Motor neuron (in vitro differentiated cells): ENCODE results near the gene CLMP. TPM values are rescaled to one million over a fixed set of nuclear protein-coding genes. Genes with fewer than 3 reads are reported as not detected.
A peak's percentile ranks its signal among the peaks of the same experiment; 100 is the strongest.
"Not testable (repeated sequence)": the region's sequence is repeated elsewhere in the genome, so short reads cannot be mapped to it uniquely, and the experiment has no call there.

Source experiments
- ATAC-seq, 8 experiments: fragments of 200-7000 bp; cut with Tn5 transposase; replicated peaks in 6 of 8; 2 replicates each; pipeline ENCODE4 v1.8.0; 2021; ENCODE audit warnings: mild to moderate bottlenecking in 8 of 8, moderate library complexity in 8 of 8
- H3K27ac ChIP-seq, 2 donors: fragments of 250-450 bp; sonication (Bioruptor Pico); 2 replicates each; pipeline ENCODE4 v1.9.0; 2021; ENCODE audit warnings: antibody characterized with exemption in 2 of 2, mild to moderate bottlenecking in 2 of 2, moderate library complexity in 1 of 2
- H3K4me1 ChIP-seq, 2 donors: fragments of 250-450 bp; sonication (Bioruptor Pico); replicated peaks in 1 of 2; 2 replicates each; pipeline ENCODE4 v1.6.1; 2021; ENCODE audit warnings: antibody characterized with exemption in 2 of 2, mild to moderate bottlenecking in 2 of 2, moderate library complexity in 1 of 2
- H3K4me3 ChIP-seq, 5 donors: fragments of 250-450 bp; sonication (Bioruptor Pico); 2 replicates each; pipeline ENCODE4 v1.9.0; 2021; ENCODE audit warnings: antibody characterized with exemption in 5 of 5, mild to moderate bottlenecking in 5 of 5, moderate library complexity in 4 of 5
- WGBS, 10 experiments: fragments of 450-650 bp; shearing (Covaris generic); methylation state at CpG; one replicate each; pipeline ENCODE4 v1.0.0; 2022; 5-methylcytosine and 5-hydroxymethylcytosine counted together
- in situ Hi-C, 9 experiments: fragments of 400-800 bp; cut with MboI; loops; one replicate each; pipeline ENCODE4 v1.15.0; 2021; ENCODE audit warnings: low sequenced_read_pairs in 9 of 9, low pct_unique_long_range_greater_than_20kb in 2 of 9; ENCODE audit not compliant: unreplicated experiment in 9 of 9
- total RNA-seq, 8 experiments: library from RNA; unstranded; fragments of 300-600 nt; gene quantifications; 2 replicates each; pipeline versions ENCODE4 v1.2.3 to v1.2.4, GENCODE V29; 2022

CLMP gene
- total RNA-seq, 8 experiments from 2014 or later = 2.1 to 21.4 (median 14.1) TPM

DNA sequence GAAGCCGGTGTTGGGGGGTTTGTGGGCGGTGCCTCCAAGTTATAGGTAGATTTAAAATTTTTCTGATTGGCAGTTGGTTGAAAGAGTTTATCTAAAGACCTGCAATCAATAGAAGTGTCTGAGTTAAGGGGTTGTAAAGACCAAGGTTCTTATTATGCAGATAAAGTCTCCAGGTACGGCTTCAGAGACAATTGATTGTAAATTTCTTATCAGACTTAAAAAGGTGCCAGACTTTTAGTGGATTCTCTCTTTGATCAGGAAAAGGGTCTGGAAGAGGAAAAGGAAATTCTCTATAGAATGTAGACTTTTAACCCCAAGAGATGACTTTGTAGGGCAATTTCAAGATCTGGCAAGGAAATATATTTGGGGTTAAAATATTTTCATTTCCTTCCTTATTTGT lies 25.2 kb downstream of the CLMP start:
- peaks cover 9 to 12% of the 10 kb centered on the region in 2 donors for H3K4me1 ChIP-seq
- ATAC-seq = no peak
- no peak overlapping the region for H3K27ac ChIP-seq
- 67 to 100% (median 100%) methylated on average over 1 to 3 of the region's 3 CpGs; no CpG with 5 or more reads in 1 of the 10 experiments for WGBS, 10 experiments
- H3K4me3 ChIP-seq = no peak overlapping the region
- in situ Hi-C loops = no loop called here

DNA sequence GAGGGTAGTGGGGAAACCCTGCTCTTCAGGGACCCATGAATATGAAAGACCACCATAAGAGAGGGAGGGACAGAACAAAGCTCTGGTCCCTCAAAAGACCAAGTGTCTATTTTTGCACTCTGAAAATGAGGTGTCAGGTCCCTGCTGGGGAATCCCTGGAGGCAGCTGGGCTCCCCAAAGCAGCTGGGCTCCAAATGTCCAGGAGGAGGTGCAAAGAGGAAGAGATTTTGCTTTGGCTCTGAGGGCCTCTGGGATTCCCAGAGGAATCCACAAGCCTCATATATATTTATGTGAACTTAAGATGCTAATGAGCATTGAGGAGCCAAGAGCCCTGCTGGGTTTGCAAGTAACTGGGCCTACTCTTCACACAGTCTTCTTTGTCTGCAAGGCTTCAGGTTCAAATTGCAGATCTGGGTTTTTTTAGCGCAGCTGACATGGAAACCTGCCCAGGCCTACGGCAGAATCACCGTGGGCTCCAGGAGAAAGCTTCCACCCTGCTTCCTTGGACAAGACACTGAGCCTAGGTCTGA lies 26.0 kb downstream of the CLMP start:
- Histone ChIP-seq H3K4me3 (no peak overlapping the region), H3K4me1 (peaks cover 1 to 10% of the 10 kb centered on the region in 2 donors), H3K27ac (no peak overlapping the region)
- WGBS, 10 experiments = 20 to 67% methylated on average over 1 of the region's 3 CpGs; no CpG with 5 or more reads in 8 of the 10 experiments
- no peak for ATAC-seq
- in situ Hi-C loops = no loop called here

DNA sequence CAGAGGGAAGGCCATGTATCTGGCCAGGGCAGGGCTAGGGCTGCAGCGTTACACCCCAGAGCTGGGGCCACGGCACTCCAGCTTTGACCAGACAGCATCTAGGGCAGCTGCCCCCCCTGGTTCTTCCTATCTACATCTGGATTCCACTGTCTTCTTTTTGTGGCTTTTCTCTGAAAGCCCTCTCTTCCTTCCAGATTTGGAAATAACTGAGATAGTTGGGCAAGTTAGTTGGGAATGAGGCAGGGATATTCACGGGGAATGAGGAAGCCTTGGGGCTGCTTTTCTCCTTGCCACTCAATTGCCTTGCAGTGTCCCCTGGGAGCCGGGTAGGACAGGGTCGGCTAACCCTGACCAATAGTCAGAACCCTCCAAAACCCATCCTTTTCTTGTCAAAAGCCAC lies 26.8 kb downstream of the CLMP start:
- Histone ChIP-seq H3K4me3 (no peak overlapping the region), H3K4me1 (peaks cover 0 to 10% of the 10 kb centered on the region in 2 donors), H3K27ac (no peak overlapping the region)
- 40 to 100% (median 82%) methylated on average over 1 to 5 of the region's 5 CpGs; no CpG with 5 or more reads in 2 of the 10 experiments for WGBS, 10 experiments
- in situ Hi-C loops = no loop called here
- ATAC-seq = no peak

DNA sequence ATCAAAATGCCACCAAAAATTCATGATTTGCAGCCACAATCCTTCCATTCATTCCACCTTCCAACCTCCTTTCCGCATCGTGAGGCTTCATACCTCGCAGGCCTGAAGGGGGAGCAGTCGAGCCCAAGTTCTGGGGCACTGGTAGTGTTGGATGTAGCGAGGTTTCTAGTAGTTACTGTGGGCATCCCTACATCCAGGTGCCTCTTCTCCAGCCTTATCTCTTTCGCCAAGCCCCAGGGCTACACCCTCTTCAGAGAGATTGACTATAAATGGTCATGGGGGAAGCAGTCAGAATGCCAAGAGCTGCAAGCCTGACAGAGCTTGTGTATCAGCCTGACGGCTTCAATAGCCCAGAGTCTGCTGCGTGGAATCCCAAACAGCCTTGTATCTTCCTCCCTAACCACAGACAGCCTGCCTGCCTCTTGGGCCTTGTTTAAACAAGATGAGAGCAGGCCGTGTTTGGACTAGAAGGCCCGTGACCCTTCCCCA lies 28.9 kb downstream of the CLMP start:
- WGBS, 10 experiments = 20 to 100% (median 63%) methylated on average over 1 to 8 of the region's 10 CpGs; no CpG with 5 or more reads in 1 of the 10 experiments
- Histone ChIP-seq H3K4me1 (peaks cover 7 to 10% of the 10 kb centered on the region in 2 donors), H3K4me3 (no peak overlapping the region), H3K27ac (no peak overlapping the region)
- in situ Hi-C loops = no loop called here
- peak in 3 of 8 experiments; percentile 41 to 63 (median 49) for ATAC-seq

DNA sequence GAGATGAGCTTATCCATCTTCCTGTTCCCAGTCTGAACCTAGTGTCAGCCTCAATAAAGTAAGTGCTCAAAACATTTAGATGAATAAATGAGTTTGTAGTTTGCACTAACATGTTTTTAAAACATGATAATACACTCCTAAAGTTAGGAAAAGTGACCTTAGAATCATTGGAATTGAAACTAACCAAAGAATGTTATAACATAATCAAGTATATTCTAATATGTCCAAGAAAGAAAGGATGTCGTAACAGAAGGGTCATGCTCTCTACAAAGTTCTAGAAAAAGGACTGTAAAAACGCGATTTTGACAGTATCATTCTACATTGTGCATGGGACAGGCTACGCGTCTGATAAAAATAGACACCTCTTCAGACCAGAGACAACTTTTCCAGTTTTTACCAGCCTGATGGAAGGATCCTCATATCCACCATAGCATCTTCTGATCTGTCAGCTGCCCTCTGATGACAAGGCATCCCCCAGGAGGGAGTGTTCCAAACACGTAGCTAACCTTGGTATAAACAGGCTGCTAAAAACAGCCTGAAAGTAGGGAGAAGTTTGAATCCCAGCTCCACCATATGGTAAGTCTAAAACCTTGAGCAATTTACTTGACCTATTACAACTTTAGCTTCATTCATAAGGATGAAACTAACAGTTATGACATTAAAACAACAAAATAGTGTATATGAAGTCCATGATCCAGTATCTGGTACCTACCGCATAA lies 30.2 kb downstream of the CLMP start:
- in situ Hi-C loops = no loop called here
- H3K27ac ChIP-seq = no peak overlapping the region
- 72 to 100% (median 93%) methylated on average over 1 to 7 of the region's 7 CpGs for WGBS, 10 experiments

DNA sequence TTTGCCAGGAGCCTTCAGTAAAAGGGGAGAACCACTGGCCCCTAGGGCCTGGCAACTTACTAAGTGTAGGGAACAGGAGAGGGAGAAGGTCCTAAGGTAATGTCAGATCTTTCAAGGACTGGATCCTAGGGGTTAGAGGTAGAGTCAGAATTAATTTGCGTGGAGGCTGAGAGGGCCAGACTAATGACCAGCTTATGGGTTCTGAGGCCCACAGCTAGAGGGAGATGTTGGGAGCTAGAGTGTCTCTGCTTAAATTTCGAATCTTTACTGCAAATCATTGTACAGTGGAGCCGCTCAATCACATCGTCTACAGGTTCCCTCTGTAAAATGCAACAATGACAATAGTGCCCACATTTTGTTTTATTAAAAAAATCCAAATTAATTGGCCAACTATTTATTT lies 31.4 kb downstream of the CLMP start:
- H3K4me1 ChIP-seq = peaks cover 9 to 14% of the 10 kb centered on the region in 2 donors
- in situ Hi-C loops = no loop called here
- H3K27ac ChIP-seq = no peak overlapping the region
- no peak overlapping the region for H3K4me3 ChIP-seq
- no peak for ATAC-seq
- 75 to 100% (median 95%) methylated on average over 1 to 4 of the region's 4 CpGs; no CpG with 5 or more reads in 3 of the 10 experiments for WGBS, 10 experiments

More for the DNA sequence above, 30.2 kb downstream of the CLMP start:
- peaks cover 7 to 10% of the 10 kb centered on the region in 2 donors for H3K4me1 ChIP-seq
- H3K4me3 ChIP-seq = no peak overlapping the region
- ATAC-seq = no peak

DNA sequence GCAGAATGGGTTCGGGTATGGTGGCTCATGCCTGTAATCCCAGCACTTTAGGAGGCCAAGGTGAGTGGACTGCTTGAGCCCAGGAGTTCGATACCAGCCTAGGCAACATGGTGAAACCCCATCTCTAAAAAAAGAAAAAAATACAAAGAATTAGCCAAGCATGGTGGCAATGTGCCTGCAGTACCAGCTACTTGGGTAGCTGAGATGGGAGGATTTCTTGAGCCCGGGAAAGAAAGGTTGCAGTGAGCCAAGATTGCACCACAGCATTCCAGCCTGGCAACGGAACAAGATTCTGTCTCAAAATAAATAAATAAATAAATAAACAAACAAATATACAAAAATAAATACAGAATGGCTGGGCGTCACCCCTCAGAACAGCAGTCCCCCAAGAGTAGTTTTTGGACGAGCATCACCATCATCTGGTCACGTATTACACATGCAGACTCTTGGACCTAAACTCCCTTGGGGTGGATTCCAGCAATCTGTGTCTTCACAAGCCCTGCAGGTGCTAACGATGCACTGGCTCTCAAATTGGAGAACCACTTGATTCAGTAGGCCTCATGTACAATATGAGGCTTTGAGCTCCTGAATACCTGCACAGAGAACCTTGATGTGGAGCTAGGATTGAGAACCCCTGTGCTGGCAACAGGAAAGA lies 33.5 kb downstream of the CLMP start:
- ATAC-seq = no peak
- WGBS, 10 experiments = 22 to 100% (median 90%) methylated on average over 1 to 8 of the region's 8 CpGs; no CpG with 5 or more reads in 1 of the 10 experiments
- Histone ChIP-seq H3K27ac (no peak overlapping the region), H3K4me3 (no peak overlapping the region), H3K4me1 (peaks cover 18 to 22% of the 10 kb centered on the region in 2 donors)
- in situ Hi-C loops = no loop called here

DNA sequence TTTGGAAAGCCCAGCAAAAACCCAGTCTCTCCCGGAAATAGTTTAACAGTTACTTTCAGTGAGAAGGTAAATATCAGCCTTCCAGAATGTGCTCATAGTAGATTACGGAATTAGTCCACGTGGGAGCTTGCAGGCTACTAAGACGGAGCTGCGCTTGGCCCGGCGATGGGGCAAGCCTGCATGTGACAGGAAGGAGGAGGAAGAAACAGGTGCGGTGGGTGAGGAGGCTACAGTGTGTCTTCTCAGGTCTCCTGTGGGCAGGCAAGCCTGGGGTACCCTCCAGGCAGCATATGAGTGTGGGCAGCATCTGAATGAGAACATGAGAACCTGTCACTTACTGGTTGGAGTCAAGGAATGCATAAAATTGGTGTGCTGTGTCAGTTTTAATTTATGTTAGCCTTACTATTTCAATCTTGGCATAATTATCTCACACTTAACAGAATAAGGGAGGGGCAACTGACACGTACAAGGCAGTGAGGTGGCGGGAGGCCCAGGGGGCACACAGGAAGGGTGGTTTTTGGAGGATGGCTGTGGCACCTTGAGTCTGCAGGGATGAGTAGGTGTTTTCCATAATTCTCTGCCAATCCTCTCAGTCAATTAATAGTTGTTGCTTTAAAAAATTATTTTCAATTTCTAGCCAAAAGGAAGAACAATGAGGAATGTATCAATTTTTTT lies 35.7 kb downstream of the CLMP start:
- in situ Hi-C loops = no loop called here
- Histone ChIP-seq H3K4me1 (peaks cover 11 to 22% of the 10 kb centered on the region in 2 donors), H3K27ac (peak overlapping the region in 1 of 2 donors; percentile 31), H3K4me3 (no peak overlapping the region)
- 86 to 100% (median 89%) methylated on average over 1 to 10 of the region's 10 CpGs for WGBS, 10 experiments
- no peak for ATAC-seq

DNA sequence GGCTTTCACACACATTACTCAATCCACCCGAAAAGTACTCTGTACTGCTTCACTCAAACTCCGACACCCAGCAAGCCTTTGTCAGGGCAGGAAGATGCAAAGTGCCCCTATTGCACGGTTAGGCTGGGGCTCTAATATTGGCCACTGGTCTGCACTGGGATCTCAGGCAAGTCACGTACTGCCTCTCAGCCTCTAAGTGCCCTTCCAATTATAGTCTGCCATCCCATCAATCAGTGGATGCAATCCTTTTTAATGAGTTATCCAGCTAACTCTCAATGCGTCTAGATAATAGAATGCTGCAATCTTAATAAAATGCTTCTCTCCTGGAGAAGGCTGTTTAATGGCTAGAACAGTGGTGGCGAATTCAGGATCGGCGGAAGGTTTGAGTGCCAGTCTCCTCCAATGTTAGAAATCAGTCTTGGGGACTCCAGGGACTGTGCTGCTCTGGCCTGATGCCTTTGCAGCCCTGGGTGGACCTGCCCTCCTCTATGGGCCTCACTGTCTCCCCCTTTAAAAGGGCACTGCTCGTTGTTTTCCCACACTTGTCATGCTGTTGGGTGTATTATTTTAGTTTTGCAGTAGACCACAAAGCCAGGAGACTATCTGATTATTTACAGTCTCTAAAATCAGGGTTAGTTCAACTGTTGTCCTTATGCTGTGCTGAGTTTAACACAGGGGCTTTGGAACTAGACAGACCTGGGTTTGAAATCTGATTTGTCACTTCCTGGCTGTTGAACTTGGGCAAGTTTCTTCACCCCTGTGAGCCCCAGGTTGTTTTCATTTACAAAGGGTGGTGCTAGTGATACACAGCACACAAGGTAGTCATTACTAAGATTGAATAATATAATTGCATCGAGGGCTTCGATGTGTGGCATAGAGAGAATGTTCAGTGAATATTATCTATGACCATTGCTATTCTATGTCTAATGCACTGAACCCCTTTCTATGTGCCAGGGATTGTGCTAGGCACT lies 36.7 kb downstream of the CLMP start:
- peak overlapping the region in 1 of 2 donors; percentile 25 for H3K27ac ChIP-seq
- in situ Hi-C loops = no loop called here
- ATAC-seq = peak in 6 of 8 experiments; percentile 41 to 93 (median 89)
- H3K4me1 ChIP-seq = peaks cover 11 to 22% of the 10 kb centered on the region in 2 donors
- H3K4me3 ChIP-seq = no peak overlapping the region
- 53 to 100% (median 80%) methylated on average over 1 to 8 of the region's 11 CpGs for WGBS, 10 experiments

DNA sequence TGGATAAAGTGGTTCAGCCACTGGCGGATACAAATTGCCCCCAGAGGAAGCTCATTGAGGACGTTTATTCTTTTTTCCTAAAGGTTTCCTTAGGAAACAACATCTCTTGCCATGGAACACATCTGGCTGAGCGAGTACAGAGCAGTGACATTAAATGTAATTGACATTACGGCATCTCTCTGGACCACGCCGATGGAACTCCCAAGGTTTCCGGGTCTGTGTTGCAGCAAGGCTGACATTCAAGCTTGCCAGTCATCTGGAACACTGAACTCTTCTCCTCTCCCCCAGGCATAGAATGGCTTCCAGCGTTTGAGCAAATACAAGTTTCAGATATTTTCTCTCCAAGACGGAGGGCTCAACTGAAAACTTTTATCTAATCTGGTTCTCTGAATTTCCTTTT lies 42.1 kb downstream of the CLMP start:
- Histone ChIP-seq H3K27ac (no peak overlapping the region), H3K4me3 (no peak overlapping the region), H3K4me1 (peaks cover 2 to 19% of the 10 kb centered on the region in 2 donors)
- in situ Hi-C loops = no loop called here
- ATAC-seq = no peak
- 37 to 100% (median 70%) methylated on average over 1 to 8 of the region's 9 CpGs for WGBS, 10 experiments

DNA sequence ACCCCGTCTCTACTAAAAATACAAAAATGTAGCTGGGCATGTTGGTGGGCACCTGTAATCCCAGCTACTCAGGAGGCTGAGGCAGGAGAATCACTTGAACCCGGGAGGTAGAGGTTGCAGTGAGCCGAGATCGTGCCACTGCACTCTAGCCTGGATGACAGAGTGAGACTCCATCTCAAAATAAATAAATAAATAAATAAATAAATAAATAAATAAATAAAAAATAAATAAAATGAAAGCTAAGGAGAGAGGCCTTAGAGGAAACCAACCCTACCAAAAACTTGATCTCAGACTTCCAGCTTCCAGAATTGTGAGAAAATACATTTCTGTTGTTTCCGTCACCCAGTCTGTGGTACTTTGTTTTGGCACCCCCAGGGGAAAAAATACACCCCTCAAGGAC lies 42.7 kb downstream of the CLMP start:
- H3K4me1 ChIP-seq = peaks cover 0 to 14% of the 10 kb centered on the region in 2 donors
- ATAC-seq, H3K4me3 ChIP-seq, in situ Hi-C loops, H3K27ac ChIP-seq: not testable (repeated sequence)
- 90 to 100% (median 100%) methylated on average over 1 to 3 of the region's 5 CpGs; no CpG with 5 or more reads in 5 of the 10 experiments for WGBS, 10 experiments

DNA sequence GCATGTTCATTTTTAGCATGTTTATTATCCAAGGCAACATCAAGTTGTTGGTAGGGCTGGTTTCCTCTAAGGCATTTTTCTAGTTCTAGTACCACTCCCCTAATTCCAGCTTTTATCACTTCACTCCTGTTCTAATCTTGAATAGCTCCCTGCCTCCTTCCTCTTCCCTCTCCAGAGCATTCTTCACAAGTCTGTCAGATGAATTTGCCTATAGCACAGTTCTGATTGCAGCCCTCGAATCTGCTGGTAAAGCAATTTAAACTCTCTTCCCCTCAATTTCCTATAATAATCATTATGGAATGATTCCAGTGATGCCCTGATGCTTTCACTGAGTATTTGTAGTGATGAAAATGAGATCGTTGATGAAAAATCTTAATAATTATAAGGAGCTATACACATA lies 43.3 kb downstream of the CLMP start:
- Histone ChIP-seq H3K27ac (no peak overlapping the region), H3K4me3 (no peak overlapping the region), H3K4me1 (peaks cover 0 to 14% of the 10 kb centered on the region in 2 donors)
- ATAC-seq = no peak
- WGBS, 10 experiments = 72 to 100% (median 79%) methylated on average over 1 to 2 of the region's 2 CpGs; no CpG with 5 or more reads in 5 of the 10 experiments
- in situ Hi-C loops = no loop called here
